Measurements from ENCODE around the gene COQ3. TPM values are rescaled to one million over a fixed set of nuclear protein-coding genes. Genes with fewer than 3 reads are reported as not detected.

COQ3 gene
- total RNA-seq, 1 experiment from 2014 or later: 14.4 TPM

- no peaks in the 10 kb centered on the region for H4K20me1 ChIP-seq (ENCODE audit: insufficient read depth)
- 0 out of 2 replicates have a peak, but pooled peaks cover 4% of the 10 kb centered on the region for H3K36me3 ChIP-seq (ENCODE audit: low read depth)
- H3K27ac ChIP-seq: no peak overlapping the region
- H3K79me2 ChIP-seq (ENCODE audit: low read depth): peaks cover 7% of the 10 kb centered on the region
- H3K4me2 ChIP-seq: no peak overlapping the region
- intact Hi-C loops (cut with micrococcal nuclease; ENCODE audit: unreplicated experiment): no loop called here
- H3K27me3 ChIP-seq (ENCODE audit: insufficient read depth, low read depth): no peaks in the 10 kb centered on the region
- H3K4me3 ChIP-seq: no peak overlapping the region
- 0 out of 2 replicates have a peak, but pooled peaks cover under 1% of the 10 kb centered on the region for H3K4me1 ChIP-seq (replicated peaks; ENCODE audit: insufficient read depth)
- ChIA-PET CTCF (no interaction called here), POLR2A (ENCODE audit: unreplicated experiment) (no interaction called here)
- no peak for DNase-seq
- TF ChIP-seq EZH2 (IDR thresholded peaks at IDR 0.05; ENCODE audit: low read depth): no peak
- TF ChIP-seq CTCF (conservative IDR thresholded peaks at IDR 0.05): no peak
- peaks cover 5% of the 10 kb centered on the region; the same call in 1 of the 2 replicates for H3F3A ChIP-seq (ENCODE audit: insufficient read depth, low read depth)
- no TSS peak for BruUV-seq (replicated peaks)
- H3K9me2 ChIP-seq (ENCODE audit: insufficient read depth): no peaks in the 10 kb centered on the region
- no peaks in the 10 kb centered on the region for H3K9me3 ChIP-seq (ENCODE audit: insufficient read depth, low read depth)
- no peak overlapping the region for H2AFZ ChIP-seq
Observed at GRCh38 chr6:99432877-99433276, 38.9 kb upstream of the COQ3 start.

- intact Hi-C loops (cut with micrococcal nuclease; ENCODE audit: unreplicated experiment): no loop called here
- no peaks in the 10 kb centered on the region for H3K27me3 ChIP-seq (ENCODE audit: insufficient read depth, low read depth)
- no peaks in the 10 kb centered on the region for H4K20me1 ChIP-seq (ENCODE audit: insufficient read depth)
- POLR2A ChIA-PET (ENCODE audit: unreplicated experiment): no interaction called here
- H3K79me2 ChIP-seq (ENCODE audit: low read depth): peaks cover 16% of the 10 kb centered on the region
- peaks cover 8% of the 10 kb centered on the region; the same call in 1 of the 2 replicates for H3F3A ChIP-seq (ENCODE audit: insufficient read depth, low read depth)
- no peak for TF ChIP-seq CTCF (conservative IDR thresholded peaks at IDR 0.05)
- no peak for TF ChIP-seq EZH2 (IDR thresholded peaks at IDR 0.05; ENCODE audit: low read depth)
- peaks cover 11% of the 10 kb centered on the region for H3K4me1 ChIP-seq (replicated peaks; ENCODE audit: insufficient read depth)
- no TSS peak for BruUV-seq (replicated peaks)
- no peak for DNase-seq
- no peaks in the 10 kb centered on the region for H3K9me2 ChIP-seq (ENCODE audit: insufficient read depth)
- no peak overlapping the region for H2AFZ ChIP-seq
- CTCF ChIA-PET: no interaction called here
- H3K4me2 ChIP-seq: no peak overlapping the region
- no peaks in the 10 kb centered on the region for H3K9me3 ChIP-seq (ENCODE audit: insufficient read depth, low read depth)
- no peak overlapping the region for H3K4me3 ChIP-seq
- H3K36me3 ChIP-seq (ENCODE audit: low read depth): 0 out of 2 replicates have a peak, but pooled peaks cover 4% of the 10 kb centered on the region
- H3K27ac ChIP-seq: no peak overlapping the region
Observed at GRCh38 chr6:99431901-99432300, 37.9 kb upstream of the COQ3 start.

- H3K9me3 ChIP-seq (ENCODE audit: insufficient read depth, low read depth): no peaks in the 10 kb centered on the region
- peaks cover 15% of the 10 kb centered on the region for H4K20me1 ChIP-seq (ENCODE audit: insufficient read depth)
- H3K36me3 ChIP-seq (ENCODE audit: low read depth): peaks cover 9% of the 10 kb centered on the region; the same call in 1 of the 2 replicates
- ChIA-PET CTCF (interaction anchor here (0.6 kb wide), 1 partner anchor 9 kb away, joined by 3 read pairs; no protein-coding TSS in a partner anchor), POLR2A (ENCODE audit: unreplicated experiment) (interaction anchor here (0.6 kb wide), 1 partner anchor 815 kb away, joined by 9 read pairs; no protein-coding TSS in a partner anchor)
- H3F3A ChIP-seq (ENCODE audit: insufficient read depth, low read depth): peaks cover 23% of the 10 kb centered on the region
- no peak overlapping the region for H2AFZ ChIP-seq
- no peak for DNase-seq
- no TSS peak for BruUV-seq (replicated peaks)
- no peaks in the 10 kb centered on the region for H3K9me2 ChIP-seq (ENCODE audit: insufficient read depth)
- H3K27me3 ChIP-seq (ENCODE audit: insufficient read depth, low read depth): no peaks in the 10 kb centered on the region
- H3K79me2 ChIP-seq (ENCODE audit: low read depth): peaks cover 43% of the 10 kb centered on the region
- H3K4me3 ChIP-seq: no peak overlapping the region
- TF ChIP-seq CTCF (conservative IDR thresholded peaks at IDR 0.05): no peak
- TF ChIP-seq EZH2 (IDR thresholded peaks at IDR 0.05; ENCODE audit: low read depth): no peak
- peaks cover 31% of the 10 kb centered on the region for H3K4me1 ChIP-seq (replicated peaks; ENCODE audit: insufficient read depth)
- H3K27ac ChIP-seq: no peak overlapping the region
- intact Hi-C loops (cut with micrococcal nuclease; ENCODE audit: unreplicated experiment): loop anchor here (5.0 kb wide), 1 partner anchor 139 kb away; the partner anchor contains the start of gene CCNC
- no peak overlapping the region for H3K4me2 ChIP-seq
Observed at GRCh38 chr6:99427988-99428387, 34.0 kb upstream of the COQ3 start.

Data from PC-9 (cell line).